H54 (cell line): ENCODE results near the gene VPS33B.
"Not testable (repeated sequence)": the region's sequence is repeated elsewhere in the genome, so short reads cannot be mapped to it uniquely, and the experiment has no call there.

Experiments used
- DNase-seq: peaks from one replicate; pipeline ENCODE4 v3.0.0; 2011; ENCODE audit warnings: low spot score, mixed read lengths; ENCODE audit not compliant: insufficient read length
- FAIRE-seq: peaks from 3 replicates; lab custom pipeline; 2011; peaks lifted over from hg19 to GRCh38; lab: Jason Lieb, UNC
- POLR2A ChIP-seq: IDR thresholded peaks from 2 replicates; pipeline ENCODE4 v1.6.1; 2011; ENCODE audit warnings: low read depth, mild to moderate bottlenecking, low read length

The VPS33B gene

DNA sequence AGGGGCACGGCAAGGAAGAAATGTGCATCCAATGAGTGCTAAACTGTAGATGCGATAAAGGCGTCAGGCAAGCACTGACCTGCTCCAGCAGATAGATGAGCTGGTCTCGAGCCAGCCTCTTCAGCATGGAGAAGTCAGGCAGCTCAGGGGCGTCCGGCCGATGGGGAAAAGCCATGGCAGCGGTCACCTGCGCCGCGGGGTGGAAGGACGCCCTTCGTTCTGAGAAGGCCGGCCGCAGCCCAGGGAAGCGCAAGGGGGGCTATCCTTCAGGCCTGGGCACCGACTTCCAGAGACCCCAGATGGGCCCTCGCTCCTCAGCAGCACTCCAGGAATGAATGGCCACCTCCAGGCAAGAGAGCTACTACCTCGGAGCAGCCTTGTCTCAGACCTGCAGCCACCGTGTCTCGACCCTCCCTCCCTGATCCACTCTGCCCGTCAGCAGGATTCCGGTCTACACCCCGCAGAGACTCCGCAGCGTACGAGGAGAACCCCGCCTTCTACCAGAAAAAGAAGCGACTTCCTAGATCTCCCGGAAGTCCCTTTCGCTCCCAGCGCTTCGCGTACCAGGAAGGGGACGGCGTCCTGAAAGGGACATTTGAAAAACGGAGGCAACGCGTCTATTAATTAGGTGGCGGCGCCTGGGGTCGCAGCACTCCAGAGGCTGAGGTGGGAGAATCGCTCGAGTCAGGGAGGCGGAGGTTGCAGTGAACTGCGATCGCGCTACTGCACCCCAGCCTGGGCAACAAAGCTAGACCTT, at the start of gene VPS33B:
TSS of gene VPS33B (minus strand) at position 520 of the 757 bp plus-strand sequence. CDS start at position 175, 345 bp downstream.
- peak; percentile 60 for TF ChIP-seq POLR2A
- FAIRE-seq: no peak

DNA sequence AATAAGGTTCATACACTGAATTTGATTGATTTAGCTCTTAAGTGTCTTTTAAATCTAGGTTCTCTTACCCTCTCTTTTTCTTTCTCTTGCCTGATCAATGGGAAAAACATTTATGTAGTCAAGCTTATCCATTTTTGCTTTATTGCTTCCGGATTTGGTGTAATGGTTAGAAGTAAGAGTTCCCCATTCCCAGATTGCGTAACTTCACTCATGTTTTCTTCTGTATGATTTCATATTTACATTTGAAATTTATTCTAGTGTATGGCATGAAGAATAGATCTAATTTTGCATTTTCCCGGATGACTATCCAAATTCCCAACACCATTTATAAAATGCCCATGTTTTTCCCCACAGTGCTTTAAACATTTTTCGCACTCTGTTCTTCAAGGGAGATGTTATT, 49.8 kb upstream of the VPS33B start:
- DNase-seq: no peak
- no peak for FAIRE-seq
- no peak for TF ChIP-seq POLR2A

More for the DNA sequence above, at the start of gene VPS33B:
- DNase-seq: peak; percentile 50

DNA sequence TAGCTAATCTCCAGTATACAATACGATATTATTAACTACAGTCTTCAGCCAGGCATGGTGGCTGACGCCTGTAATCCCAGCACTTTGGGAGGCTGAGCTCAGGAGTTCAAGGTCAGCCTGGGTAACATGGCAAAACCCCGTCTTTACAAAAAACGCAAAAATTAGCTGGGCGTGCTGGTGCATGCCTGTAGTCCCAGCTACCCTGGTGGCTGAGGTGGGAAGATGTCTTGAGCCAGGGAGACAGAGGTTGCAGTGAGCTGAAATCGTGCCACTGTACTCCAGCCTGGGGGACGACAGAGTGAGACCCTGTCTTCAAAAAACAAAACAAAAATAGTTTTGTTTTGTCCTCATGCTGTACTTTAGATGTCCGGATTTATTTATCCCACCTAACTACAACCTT, 48.5 kb upstream of the VPS33B start:
- no peak for DNase-seq
- no peak for TF ChIP-seq POLR2A
- no peak for FAIRE-seq

DNA sequence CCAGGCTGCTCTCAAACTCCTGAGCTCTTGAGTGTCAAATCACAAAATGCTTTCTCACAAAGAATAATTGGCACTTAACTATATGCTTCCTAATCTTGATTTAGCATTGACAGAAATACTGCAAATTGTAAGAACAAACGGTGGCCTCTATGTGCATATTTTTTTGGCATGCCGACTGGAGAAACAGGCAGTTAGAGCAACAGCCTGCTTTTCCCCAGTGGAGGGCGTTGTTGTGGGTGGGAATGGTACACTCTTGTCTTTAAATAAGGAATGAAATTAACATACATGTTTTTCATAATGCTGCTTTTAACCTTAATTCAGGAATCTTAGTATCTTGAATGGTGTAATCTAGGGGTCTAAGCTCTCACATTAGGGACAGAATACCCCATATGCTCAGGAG, 46.6 kb upstream of the VPS33B start:
- no peak for TF ChIP-seq POLR2A
- FAIRE-seq: no peak

DNA sequence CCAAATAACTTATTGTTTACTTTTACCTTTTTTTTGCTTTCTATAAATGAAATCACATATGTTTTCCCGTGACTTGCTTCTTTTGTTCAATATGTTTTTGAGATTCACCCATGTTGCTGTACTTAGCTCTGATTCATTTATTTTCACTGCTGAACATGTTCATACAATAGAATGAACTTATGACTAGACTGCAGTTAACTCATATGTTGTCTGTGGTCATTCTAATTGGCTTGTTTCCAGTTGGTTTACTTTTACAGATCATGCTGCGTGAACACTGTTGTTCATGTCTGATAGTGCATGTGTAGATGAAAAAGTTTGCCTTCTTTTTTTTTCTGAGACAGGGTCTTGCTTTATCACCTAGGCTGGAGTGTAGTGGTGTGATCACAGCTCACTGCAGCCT, 46.0 kb upstream of the VPS33B start:
- FAIRE-seq (no peak), DNase-seq (no peak)
- TF ChIP-seq POLR2A: no peak

More for the DNA sequence above, 46.6 kb upstream of the VPS33B start:
- no peak for DNase-seq

DNA sequence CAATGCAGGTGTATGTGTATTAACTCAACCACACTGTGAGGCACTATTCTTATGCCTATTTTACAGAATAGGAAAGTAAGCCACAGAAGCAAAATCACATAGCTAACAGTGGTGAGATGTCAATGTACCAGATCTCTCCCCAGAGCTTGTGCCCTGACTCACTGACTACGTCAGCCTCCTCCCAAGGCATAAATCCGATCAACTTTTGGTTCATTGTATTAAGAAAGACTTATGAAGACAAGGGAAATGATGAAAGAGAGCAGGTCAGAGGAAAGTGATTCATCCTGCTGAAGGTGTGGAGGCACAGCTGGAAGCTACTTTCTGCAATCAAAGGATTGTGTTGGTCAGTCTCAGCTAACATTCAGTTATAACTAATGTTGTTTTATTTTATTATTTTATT, 44.6 kb upstream of the VPS33B start:
- TF ChIP-seq POLR2A: no peak
- FAIRE-seq: no peak
- DNase-seq: no peak

DNA sequence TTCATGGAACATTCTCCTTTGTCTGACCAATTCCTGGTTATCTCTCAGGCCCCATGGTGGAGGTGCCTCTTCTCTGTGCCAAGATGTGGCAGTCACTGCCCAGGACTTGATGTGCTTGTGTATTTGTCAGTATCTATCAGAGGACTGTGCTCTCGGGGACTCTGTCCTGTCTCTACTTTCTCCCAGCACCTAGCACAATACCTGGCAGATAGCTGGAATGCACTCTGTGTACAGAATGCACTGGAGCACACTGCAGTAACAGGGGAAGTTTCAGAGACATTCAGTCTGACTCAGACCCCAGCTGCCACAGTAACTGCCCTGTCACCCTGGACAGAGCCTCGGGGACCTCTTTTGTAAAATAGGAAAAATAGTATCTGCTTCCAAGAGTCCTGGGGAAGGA, 43.1 kb upstream of the VPS33B start:
- no peak for FAIRE-seq
- TF ChIP-seq POLR2A: no peak
- no peak for DNase-seq

DNA sequence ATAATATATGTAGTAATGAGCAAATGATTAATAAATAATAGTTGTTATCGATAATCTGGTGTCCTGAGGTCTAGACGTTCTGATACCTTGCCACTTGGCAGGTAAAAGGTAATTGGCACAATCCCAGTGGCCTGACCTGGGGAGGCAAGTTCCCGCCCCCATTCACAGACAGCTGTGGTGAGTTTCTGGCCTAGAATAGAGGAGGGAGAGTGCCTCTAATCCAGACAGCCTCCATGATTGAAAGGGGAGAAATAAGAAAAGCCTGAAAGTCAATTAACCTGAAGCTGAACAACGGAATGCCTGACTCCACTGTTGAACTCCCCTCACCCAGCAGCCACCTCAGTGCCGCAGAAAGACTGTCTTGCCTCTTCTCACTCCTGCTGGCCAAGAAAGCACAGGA, 39.6 kb upstream of the VPS33B start:
- no peak for DNase-seq
- no peak for FAIRE-seq
- TF ChIP-seq POLR2A: no peak

DNA sequence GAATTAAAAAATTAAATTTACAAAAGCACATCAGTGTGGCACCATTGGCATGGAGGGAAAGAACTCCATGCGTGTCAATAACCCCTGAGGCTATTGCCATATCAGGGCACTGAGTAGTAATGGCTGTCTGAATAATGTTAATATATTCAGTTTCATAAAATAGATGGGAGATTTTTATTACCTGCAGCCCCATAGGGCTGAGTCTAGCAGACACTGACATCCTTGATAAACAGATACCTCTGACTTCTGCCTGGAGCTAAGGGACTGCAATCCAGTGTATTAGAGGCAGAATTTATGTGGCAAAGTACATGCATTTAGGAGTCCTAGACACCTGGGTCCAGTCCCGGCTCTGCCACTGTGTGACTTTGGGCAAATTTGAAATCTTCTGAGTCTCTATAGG, 38.8 kb upstream of the VPS33B start:
- no peak for DNase-seq
- no peak for FAIRE-seq
- TF ChIP-seq POLR2A: no peak

DNA sequence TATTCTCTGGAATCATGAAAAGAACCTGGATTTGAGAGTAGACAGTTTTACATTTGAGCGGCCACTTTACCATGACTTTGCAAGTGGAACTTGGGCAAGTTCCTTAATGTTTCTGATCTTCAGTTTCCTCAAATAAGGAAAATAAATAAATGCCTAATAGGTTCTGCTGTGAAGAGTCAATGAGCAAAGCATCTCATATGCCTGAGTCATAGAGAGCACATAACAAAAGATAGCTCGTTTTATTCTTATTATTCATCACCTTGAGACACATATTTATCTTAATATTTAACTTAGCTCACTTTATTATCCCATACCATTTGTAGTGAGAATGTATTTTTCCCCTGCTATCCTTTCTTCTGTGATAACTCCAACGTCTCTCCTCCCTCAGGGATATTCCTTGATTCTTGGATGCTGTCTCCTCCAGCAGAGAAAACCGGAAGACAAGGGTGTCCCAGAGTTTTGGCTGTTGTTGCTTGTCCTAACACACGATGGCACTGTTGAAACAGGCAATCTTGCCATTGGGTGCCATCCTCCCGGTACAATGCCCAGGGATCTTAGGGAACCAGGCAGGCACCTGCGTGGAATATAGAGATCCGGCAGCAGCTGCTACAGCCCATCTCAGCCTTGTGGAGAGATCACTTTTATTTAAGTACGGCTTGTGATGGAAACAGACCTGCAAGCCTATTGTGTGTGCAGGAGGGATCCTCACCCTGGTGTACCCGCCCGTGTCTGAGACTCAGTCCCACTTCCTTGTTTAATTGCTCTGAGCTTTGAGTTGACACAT, 33.3 kb upstream of the VPS33B start:
- DNase-seq (peak; percentile 44), FAIRE-seq (peak; percentile 69)
- TF ChIP-seq POLR2A: no peak

DNA sequence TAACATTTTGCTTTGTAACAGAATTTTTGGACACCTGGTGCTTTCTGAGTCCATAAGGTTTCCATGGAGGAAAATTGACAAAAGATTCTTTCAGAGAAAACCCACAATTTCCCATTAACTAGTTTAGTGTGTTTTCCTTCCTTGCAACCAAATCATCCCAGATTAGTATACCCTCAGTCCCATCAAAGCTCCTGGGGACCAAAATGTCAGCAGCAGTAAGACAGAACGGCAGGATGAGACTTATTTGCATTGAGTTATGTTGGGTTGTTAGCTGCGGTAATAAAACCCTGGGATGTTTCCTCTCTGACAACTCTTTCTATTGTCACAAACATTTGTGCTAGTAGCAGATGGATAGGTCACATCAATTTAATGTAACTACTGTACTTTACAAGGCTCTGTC, 32.4 kb upstream of the VPS33B start:
- no peak for TF ChIP-seq POLR2A
- no peak for DNase-seq
- FAIRE-seq: no peak

DNA sequence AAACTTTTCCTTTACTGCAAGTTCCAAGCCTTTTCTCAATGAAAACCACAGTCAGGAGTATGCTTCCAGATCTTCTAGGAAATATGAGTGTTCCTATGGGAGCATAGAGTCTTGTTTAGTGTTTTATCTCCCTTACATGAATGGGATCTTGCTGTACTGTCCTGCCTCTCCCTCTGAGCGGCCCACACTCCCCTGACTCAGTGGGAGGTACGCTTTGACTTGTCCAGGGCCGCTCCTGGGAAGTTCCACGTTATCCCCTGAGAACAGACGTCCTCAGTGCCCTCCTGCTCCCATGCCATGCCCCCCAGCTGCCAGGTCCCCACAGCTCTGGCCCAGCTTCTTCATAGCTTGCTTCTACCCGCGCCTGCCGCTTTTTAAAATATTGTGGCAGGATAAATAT, 28.9 kb upstream of the VPS33B start:
- no peak for FAIRE-seq
- DNase-seq: no peak
- TF ChIP-seq POLR2A: no peak

DNA sequence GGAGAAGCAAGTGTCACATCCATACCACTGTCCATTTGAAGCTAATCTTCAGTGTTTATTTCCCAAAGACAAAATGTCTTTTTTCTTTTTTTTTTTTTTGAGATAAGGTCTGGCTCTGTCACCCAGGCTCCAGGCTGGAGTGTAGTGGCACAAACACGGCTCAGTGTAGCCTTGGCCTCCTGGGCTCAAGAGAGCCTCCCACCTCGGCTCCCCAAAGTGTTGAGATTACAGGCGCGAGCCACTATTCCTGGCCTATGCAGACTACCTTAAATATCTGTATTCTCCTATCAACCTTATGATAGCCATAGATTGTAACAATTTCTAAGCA, 27.7 kb upstream of the VPS33B start:
- TF ChIP-seq POLR2A: no peak
- FAIRE-seq: no peak
- DNase-seq: no peak

DNA sequence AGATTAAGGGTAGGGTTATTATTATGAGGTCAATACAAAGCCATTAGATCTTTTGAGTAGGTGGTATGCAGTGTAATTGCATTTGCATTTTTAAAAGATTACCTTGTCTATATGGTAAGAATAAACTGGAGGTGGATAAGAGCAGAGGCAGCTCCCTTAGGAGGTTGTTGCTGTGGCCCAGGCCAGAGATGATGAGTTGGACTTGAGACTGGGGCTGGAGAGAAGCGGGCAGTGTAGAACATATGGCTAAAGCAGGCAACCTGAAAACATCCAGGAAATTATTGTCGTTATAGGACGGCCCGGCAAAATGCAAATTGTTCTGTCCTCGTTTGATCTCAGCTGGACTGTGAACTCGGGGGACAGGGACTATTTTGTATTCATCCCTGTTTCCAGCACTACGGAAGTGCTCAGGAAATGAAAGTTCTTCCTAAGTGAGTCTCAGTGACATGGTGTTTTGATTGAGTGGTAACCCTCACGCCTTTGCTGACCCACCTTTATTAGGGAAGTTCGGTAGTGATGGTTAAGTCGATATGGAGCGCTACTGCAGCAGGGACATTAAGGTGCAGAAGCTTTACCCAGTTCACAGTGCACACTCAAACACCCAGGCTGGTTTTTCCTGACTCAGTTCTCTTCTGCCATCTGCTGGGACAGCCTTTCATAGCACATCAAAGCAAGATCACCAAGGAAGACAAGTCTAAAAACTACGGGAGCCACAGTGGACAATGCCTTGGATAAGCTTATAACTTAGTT, 27.2 kb upstream of the VPS33B start:
- TF ChIP-seq POLR2A: no peak
- DNase-seq: peak; percentile 9
- no peak for FAIRE-seq

DNA sequence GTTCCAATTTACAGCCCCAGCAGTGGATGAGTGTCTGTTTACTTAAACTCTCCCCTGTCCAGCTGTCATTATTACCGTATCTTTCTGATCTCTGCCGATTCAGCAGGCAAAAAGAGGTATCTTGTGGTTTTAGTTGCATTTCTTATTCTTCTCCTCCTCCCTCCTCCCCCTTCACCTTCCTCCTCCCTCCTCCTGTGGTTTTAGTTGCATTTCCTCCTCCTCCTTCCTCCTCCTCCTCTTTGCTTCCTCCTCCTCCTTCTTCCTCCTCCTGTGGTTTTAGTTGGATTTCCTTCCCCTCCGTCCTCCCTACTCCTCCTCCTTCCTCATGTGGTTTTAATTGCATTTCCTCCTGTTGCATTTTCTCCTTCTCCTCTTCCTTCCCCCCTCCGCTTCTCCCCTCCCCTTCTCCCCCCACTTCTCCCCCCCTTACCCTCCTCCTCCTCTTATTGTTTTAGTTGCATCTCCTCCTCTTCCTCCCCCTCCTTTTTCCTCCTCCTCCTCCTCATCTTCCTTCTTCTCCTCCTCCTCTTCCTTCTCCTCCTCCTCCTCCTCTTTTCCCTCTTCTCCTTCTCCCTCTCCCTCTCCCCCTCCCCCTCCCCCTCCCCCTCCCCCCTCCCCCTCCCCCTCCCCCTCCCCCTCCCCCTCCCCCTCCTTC, 25.3 kb upstream of the VPS33B start:
- FAIRE-seq (no peak), DNase-seq (no peak)
- no peak for TF ChIP-seq POLR2A

DNA sequence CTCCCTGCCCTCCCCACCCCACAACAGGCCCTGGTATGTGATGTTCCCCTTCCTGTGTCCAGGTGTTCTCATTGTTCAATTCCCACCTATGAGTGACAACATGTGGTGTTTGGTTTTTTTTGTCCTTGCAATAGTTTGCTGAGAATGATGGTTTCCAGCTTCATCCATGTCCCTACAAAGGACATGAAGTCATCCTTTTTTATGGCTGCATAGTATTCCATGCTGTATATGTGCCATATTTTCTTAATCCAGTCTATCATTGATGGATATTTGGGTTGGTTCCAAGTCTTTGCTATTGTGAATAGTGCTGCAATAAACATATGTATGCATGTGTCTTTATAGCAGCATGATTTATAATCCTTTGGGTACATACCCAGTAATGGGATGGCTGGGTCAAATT, 23.7 kb upstream of the VPS33B start:
- DNase-seq, FAIRE-seq: not testable (repeated sequence)
